Activated CD8-positive, alpha-beta T cell treated with anti-CD3 and anti-CD28 coated beads, Interleukin-2, amount 10 ng/mL, durations not matched to agents 7 days and 5 days (primary cell): Measurements from ENCODE around the gene RFLNA. TPM values are rescaled to one million over a fixed set of nuclear protein-coding genes. Genes with fewer than 3 reads are reported as not detected.
"Not testable (repeated sequence)": the region's sequence is repeated elsewhere in the genome, so short reads cannot be mapped to it uniquely, and the experiment has no call there.

Experiments used
- ATAC-seq: fragments of 150-1000 bp; cut with Tn5 transposase; one replicate; pipeline ENCODE4 v1.10.0; 2021; ENCODE audit warnings: moderate library complexity
- CTCF ChIA-PET: fragments of 350-600 bp; sonication (Branson Sonifier 250); formaldehyde crosslinking; loops from one replicate; lab custom pipeline; 2021; ENCODE audit warnings: antibody characterized with exemption; lab: Charles Lee
- POLR2A ChIA-PET: fragments of 350-600 bp; sonication (Branson Sonifier 250); formaldehyde crosslinking; loops from one replicate; lab custom pipeline; 2021; ENCODE audit warnings: antibody characterized with exemption; lab: Charles Lee
- DNase-seq: peaks from one replicate; pipeline ENCODE4 v3.0.0-alpha.2; 2020
- H3K27ac Mint-ChIP-seq: one replicate; pipeline ENCODE4 v1.8.0; 2021; ENCODE audit warnings: mild to moderate bottlenecking, mixed read lengths
- H3K27me3 Mint-ChIP-seq: one replicate; pipeline ENCODE4 v1.8.0; 2021; ENCODE audit warnings: low read depth, mixed read lengths
- H3K36me3 Mint-ChIP-seq: one replicate; pipeline ENCODE4 v1.8.0; 2021; ENCODE audit warnings: low read depth, mixed read lengths
- H3K4me1 Mint-ChIP-seq: one replicate; pipeline ENCODE4 v1.8.0; 2021; ENCODE audit warnings: low read depth, mixed read lengths
- H3K4me3 Mint-ChIP-seq: one replicate; pipeline ENCODE4 v1.8.0; 2021; ENCODE audit warnings: mild to moderate bottlenecking, mixed read lengths
- H3K9me3 Mint-ChIP-seq: one replicate; pipeline ENCODE4 v1.8.0; 2022; ENCODE audit warnings: mixed read lengths; ENCODE audit not compliant: insufficient read depth
- total RNA-seq, 2 experiments: library from RNA; stranded (reverse); gene quantifications; one replicate each; pipeline ENCODE4 v1.2.3, GENCODE V29; 2021

RFLNA gene
- total RNA-seq, 2 experiments from 2014 or later: not detected

DNA sequence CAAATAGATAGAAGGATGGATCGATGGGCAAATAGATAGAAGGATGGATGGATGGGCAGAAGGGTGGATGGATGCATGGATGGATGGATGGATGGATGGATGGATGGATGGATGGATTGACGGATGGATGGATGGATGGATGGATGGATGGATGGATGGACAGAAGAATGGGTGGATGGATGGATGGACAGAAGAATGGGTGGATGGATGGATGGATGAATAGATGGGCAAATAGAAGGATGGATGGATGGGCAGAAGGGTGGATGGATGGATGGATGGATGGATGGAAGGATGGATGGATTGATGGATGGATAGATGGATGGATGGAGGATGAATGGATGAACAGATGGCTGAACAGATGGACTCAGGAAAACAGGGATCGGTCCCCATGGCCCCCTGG, 5.8 kb downstream of the RFLNA start:
- H3K4me3 Mint-ChIP-seq, H3K4me1 Mint-ChIP-seq, H3K36me3 Mint-ChIP-seq, H3K9me3 Mint-ChIP-seq, CTCF ChIA-PET, H3K27ac Mint-ChIP-seq, DNase-seq, ATAC-seq, POLR2A ChIA-PET: not testable (repeated sequence)
- peaks cover 21% of the 10 kb centered on the region for H3K27me3 Mint-ChIP-seq

DNA sequence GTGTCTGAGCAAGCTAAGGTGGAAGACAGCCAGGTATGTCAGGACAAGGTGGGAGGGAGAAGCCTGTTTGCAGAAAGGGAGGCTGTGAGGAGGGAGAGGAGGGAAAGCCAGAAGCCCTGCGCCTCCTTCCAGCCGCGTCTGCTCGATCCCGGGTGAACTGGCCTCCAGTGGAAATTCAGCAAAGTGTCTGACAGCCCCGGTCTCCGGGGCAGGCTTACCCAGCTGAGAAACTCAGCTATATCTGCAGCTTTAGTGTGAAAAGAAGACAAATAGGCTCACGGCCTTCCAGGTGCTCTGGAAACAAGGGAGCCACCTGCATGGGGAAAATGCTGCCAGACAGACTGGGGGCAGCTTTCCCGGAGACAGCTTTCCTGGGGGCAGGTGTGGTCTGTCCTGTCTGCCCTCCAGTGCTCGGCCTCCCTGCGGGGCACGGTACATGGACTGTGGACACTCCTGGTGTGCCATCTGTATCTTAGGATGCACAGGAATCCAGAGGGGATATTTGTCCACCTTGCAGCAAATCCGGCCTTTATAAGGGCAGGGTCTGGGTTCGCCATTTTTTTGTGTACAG, 6.3 kb downstream of the RFLNA start:
- Mint-ChIP-seq H3K9me3 (no peaks in the 10 kb centered on the region), H3K4me3 (no peak overlapping the region), H3K27ac (no peak overlapping the region), H3K4me1 (no peaks in the 10 kb centered on the region), H3K36me3 (no peaks in the 10 kb centered on the region), H3K27me3 (peaks cover 19% of the 10 kb centered on the region)
- POLR2A ChIA-PET: no interaction called here
- CTCF ChIA-PET: no interaction called here
- ATAC-seq (no peak), DNase-seq (no peak)

DNA sequence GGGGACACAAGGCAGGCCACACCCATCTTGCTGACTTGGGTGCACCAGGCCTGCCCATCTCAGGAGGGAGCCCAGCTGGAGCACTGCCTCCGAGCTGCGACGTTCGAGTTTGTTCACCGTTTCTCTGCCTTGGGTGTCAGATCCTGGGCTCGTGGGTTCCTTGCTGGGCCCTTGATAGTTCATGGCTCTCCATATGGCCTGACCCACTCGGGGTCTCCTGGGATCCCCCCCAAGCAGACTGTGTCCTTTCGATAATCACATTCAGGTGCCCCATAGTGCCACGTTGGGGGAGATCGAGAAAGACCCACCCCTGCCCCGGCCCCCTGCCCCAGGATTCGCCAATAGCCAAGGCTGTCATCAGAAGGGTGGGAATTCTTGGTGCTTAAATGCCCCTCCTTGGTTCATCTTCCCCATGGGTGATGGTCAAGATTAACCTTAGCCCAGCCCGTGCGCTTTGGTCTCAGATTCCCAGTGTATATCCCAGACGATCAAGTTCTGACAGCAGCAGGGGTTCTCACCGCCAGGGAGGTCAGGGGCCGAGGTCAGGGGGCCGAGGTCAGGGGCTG, 7.4 kb downstream of the RFLNA start:
- POLR2A ChIA-PET: no interaction called here
- Mint-ChIP-seq H3K4me3 (no peak overlapping the region), H3K27ac (no peak overlapping the region), H3K4me1 (no peaks in the 10 kb centered on the region), H3K9me3 (no peaks in the 10 kb centered on the region), H3K36me3 (no peaks in the 10 kb centered on the region), H3K27me3 (peaks cover 10% of the 10 kb centered on the region)
- CTCF ChIA-PET: no interaction called here
- no peak for ATAC-seq
- no peak for DNase-seq

DNA sequence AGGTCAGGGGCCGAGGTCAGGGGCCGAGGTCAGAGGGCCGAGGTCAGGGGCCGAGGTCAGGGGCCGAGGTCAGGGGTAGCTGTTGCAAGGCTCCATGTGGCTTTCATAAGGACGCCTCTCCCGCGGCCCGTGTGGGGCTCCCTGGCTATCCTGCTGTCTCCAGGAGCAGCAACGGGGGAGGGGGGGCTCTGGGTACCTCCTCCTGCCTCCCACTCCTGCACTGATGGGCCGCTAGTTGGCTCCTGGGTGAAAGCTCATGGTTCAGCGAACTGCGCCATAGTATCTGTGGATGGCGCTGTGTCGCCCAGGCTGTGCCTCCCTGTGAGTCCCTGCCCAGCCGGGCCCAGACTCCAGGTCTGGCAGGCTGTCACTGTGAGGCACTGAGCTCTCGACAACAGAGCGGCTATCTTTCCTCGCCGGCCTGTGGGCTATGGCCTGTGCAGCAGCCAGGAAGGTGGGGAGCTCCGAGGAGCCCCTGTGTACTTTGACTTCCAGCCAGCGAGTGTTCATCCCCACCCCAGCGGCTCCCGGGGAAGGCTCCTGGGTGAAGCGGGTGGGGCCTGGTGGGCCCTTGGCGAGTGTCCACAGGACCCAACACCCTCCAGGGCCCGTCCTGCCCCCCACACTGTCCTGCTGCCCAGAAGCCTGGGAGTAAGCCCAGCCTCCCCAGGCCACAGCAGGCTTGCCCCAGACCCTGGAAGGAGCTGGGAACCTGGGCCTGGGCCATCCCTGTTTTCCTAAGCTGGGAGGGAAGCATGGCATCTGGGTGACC, 8.1 kb downstream of the RFLNA start:
- Mint-ChIP-seq H3K4me3 (no peak overlapping the region), H3K27me3 (peaks cover 5% of the 10 kb centered on the region), H3K4me1 (no peaks in the 10 kb centered on the region), H3K36me3 (no peaks in the 10 kb centered on the region), H3K27ac (no peak overlapping the region), H3K9me3 (no peaks in the 10 kb centered on the region)
- CTCF ChIA-PET: no interaction called here
- ATAC-seq (no peak), DNase-seq (no peak)
- POLR2A ChIA-PET: no interaction called here

DNA sequence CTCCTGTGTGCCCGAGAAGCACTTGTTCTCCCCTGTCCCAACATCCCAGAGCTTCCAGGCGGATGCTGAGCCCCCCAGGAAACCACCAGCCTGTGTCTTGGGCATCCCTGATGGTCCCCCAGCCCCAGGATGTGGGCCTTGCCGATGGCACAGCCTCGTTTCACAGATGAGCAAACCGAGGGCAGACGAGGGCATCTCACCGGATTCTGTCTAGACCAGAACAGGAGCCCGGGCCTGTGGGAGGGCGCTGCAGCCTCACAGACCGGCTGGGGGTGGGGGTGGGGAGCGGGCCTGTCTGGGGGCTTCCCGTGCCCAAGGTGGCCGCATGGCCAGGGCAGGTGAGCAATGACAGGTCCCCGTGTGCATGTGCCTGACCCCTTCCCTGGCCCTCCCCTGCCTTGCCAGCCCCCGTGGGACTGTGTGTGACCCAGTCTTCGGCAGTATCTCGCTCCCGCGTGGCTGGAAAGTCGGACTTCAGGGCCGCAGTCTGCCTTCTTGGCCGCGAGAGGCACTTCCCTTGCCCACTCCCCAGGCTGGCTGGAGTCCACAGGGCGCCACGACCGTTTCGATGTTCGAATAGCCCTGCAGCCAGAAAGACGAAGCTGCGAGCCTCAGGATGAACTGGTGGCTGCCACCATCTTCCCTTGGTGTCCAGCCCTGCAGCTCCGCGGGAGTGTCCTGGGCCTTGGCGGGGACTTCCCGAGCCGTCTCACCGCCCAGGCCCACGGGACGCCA, 8.9 kb downstream of the RFLNA start:
- POLR2A ChIA-PET: no interaction called here
- Mint-ChIP-seq H3K27ac (no peak overlapping the region), H3K4me3 (no peak overlapping the region), H3K36me3 (no peaks in the 10 kb centered on the region), H3K9me3 (no peaks in the 10 kb centered on the region), H3K4me1 (no peaks in the 10 kb centered on the region), H3K27me3 (peaks cover 3% of the 10 kb centered on the region)
- DNase-seq (no peak), ATAC-seq (no peak)
- CTCF ChIA-PET: no interaction called here

DNA sequence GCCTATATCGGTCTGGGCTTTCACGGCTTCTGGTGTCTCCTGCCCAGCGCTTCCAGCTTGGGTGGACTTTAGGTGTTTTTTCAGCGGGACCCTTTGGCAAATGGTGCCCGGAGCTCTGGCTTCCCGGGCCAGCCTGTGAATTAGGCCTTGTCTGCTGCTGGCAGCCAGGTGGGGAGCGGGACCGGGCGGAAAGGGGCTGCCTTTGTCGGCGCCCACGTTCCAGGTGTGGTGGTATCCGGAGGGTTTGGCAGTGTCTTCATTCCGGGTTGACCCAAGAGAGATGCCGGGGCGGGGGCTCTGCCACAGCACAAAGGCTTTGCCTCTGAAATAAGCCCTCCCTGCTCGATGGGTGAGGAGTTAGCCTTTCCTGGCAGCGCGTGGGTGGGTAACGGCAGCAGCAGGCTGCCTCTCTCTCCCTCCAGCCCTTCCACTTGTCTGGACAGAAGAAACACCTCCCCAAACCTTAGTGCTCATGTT, 9.5 kb downstream of the RFLNA start:
- Mint-ChIP-seq H3K9me3 (no peaks in the 10 kb centered on the region), H3K27me3 (peaks cover 3% of the 10 kb centered on the region), H3K4me3 (no peak overlapping the region), H3K36me3 (no peaks in the 10 kb centered on the region), H3K4me1 (no peaks in the 10 kb centered on the region), H3K27ac (no peak overlapping the region)
- DNase-seq: no peak
- ChIA-PET POLR2A (no interaction called here), CTCF (no interaction called here)
- ATAC-seq: no peak

DNA sequence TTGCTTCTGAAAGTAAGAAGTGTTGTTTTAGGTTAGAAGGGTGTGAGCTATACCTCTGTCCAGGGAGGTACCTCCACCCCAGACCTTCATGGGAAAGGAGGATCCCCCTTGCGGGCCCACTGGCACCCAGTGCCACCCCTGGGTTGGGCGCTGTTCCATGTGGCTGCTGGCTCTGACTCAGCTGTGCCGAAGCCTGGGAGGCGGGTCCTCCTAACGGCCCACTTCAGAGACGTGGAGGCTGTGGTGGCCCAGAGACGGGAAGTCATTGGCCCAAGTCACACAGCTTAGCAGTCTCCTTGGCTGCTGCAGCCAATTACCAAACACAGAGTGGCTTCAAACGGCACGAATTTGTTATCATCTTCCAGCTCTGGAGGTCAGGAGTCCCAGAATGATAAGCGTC, 10.2 kb downstream of the RFLNA start:
- ATAC-seq: no peak
- CTCF ChIA-PET: no interaction called here
- DNase-seq: no peak
- POLR2A ChIA-PET: no interaction called here
- Mint-ChIP-seq H3K4me3 (no peak overlapping the region), H3K27ac (no peak overlapping the region), H3K9me3 (no peaks in the 10 kb centered on the region), H3K4me1 (no peaks in the 10 kb centered on the region), H3K36me3 (no peaks in the 10 kb centered on the region), H3K27me3 (peaks cover 3% of the 10 kb centered on the region)

DNA sequence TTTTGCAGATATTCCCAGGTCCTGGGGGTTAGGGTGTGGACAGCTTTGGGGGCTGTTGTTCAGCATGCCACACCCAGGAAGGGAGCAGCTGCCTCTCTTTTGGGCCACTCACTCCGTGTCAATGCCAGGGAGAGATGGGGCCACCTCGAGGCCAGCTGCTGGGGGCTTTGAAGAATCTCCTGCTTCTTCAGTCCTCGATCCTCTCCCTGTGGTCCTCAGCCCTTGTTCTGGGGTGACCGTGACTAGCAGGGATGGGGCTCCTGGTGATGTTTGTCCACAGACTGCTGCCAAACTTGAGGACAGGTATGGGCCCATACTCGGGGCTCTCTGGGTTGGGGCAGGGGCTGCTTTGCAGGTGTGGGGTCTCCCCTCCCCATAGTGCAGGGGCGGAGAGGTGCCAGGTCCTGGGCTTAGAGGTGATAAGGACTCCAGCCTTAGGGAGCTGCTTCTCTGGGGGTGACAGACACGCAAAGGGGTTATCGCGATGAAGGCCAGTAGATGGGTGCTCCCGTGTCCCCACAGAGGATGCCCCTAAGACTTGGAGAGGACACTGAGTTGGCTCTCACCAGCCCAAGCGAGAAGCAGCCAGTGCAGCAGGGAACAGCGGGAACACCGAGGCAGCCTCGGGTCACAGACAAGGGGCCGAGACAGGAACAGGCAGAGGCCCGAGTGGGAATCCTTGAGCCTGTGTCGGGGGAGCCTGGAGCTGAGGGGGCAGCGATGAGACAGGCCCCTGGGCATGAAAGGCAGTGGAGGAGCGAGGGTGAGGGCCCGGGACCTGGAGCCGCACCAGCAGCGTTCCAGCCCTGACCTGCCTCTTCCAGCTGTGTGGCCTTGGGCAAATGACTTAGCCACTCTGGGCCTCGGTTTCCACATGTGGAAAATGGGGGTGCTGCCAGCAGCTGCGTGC, 11.1 kb downstream of the RFLNA start:
- ChIA-PET POLR2A (no interaction called here), CTCF (no interaction called here)
- Mint-ChIP-seq H3K27ac (no peak overlapping the region), H3K4me1 (no peaks in the 10 kb centered on the region), H3K27me3 (no peaks in the 10 kb centered on the region), H3K9me3 (no peaks in the 10 kb centered on the region), H3K4me3 (no peak overlapping the region), H3K36me3 (no peaks in the 10 kb centered on the region)
- DNase-seq (no peak), ATAC-seq (no peak)

DNA sequence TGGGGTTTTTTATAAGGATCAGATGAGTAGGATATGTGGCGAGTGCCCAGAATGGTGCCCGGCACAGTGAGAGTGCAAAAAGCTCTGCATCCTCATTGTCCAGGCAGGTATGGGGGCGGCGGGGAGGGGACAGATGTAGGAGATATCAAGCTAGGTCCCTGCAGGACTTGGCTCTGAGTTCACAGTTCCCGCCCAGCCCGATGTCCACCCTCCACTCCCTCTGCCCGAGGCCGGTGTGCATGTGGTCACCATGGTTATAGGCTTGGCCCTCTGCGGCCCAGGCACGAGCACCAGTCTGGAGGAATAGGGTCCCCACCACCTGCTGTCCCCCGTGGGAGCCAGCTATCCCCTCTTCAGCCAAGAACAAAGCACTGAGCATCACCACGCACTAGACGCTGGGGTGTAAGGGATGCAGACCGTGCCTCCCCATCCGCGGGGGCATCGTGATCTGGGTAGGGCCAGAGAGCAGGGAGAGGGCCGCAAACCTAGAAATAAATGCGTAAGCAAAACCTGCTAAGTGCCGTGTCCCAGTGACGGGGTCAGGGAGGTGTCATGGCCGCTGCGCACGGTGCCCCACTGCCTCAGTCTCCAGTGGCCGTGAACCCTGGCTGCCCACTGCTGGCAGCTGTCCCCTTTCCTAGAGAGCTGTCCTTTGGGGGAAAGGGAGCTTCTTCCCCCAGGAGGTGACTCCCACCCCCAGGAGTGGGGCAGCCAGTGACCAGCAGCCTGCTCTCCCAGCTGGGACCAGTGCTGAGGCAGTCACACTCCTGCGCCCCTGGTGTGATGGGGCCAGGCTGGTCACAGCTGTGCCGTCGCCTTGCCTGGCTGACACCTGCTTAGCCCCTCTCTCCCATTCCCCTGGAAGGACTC, 12.0 kb downstream of the RFLNA start:
- Mint-ChIP-seq H3K4me1 (no peaks in the 10 kb centered on the region), H3K27ac (no peak overlapping the region), H3K9me3 (no peaks in the 10 kb centered on the region), H3K4me3 (no peak overlapping the region), H3K36me3 (no peaks in the 10 kb centered on the region), H3K27me3 (no peaks in the 10 kb centered on the region)
- CTCF ChIA-PET: no interaction called here
- POLR2A ChIA-PET: no interaction called here
- no peak for DNase-seq
- no peak for ATAC-seq

DNA sequence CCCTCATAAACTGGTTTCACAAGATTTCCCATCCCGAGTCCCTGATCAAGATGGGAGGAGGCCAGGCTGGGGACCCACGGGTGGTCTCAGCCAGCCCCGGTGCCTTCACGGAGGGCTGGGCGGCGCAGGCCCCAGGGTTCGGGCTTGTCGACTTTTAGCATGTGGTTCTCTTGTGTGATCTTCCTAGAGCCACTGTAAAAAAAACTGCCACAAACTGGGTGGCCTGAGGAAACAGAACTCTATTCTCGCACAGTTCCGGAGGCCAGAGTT, 12.6 kb downstream of the RFLNA start:
- POLR2A ChIA-PET: no interaction called here
- Mint-ChIP-seq H3K36me3 (no peaks in the 10 kb centered on the region), H3K9me3 (no peaks in the 10 kb centered on the region), H3K27ac (no peak overlapping the region), H3K27me3 (no peaks in the 10 kb centered on the region), H3K4me1 (no peaks in the 10 kb centered on the region), H3K4me3 (no peak overlapping the region)
- DNase-seq: no peak
- no peak for ATAC-seq
- CTCF ChIA-PET: no interaction called here

DNA sequence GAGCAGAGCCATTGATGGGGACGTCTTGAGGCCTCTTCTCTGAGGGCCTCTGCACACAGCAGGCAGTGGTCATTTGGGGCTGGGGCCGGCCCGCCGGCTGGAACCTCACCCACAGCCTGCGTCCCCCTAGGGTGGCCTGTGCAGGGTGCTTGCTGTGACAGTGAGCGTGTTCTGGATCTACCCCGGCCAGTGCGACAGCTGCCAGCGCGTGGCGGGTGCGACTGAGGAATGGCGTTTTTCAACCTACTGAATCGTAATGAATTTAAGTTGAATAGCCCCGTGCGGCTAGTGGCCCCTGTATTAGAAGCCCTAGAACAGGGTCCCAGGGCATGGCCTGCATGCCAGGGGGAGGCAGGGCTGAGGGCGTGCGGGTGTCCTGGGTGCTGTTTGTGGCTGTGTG, 13.8 kb downstream of the RFLNA start:
- ATAC-seq: no peak
- ChIA-PET POLR2A (no interaction called here), CTCF (no interaction called here)
- Mint-ChIP-seq H3K9me3 (no peaks in the 10 kb centered on the region), H3K27ac (no peak overlapping the region), H3K27me3 (no peaks in the 10 kb centered on the region), H3K4me1 (no peaks in the 10 kb centered on the region), H3K4me3 (no peak overlapping the region), H3K36me3 (no peaks in the 10 kb centered on the region)
- no peak for DNase-seq
